Amygdala (tissue), 56 donors: ENCODE measurements around the gene MCRIP1.

Experiments used
- DNase-seq, 56 donors: peaks; one replicate each; lab custom pipeline; 2025; lab: John Stamatoyannopoulos, UW

Gene MCRIP1, protein sequence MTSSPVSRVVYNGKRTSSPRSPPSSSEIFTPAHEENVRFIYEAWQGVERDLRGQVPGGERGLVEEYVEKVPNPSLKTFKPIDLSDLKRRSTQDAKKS

DNA sequence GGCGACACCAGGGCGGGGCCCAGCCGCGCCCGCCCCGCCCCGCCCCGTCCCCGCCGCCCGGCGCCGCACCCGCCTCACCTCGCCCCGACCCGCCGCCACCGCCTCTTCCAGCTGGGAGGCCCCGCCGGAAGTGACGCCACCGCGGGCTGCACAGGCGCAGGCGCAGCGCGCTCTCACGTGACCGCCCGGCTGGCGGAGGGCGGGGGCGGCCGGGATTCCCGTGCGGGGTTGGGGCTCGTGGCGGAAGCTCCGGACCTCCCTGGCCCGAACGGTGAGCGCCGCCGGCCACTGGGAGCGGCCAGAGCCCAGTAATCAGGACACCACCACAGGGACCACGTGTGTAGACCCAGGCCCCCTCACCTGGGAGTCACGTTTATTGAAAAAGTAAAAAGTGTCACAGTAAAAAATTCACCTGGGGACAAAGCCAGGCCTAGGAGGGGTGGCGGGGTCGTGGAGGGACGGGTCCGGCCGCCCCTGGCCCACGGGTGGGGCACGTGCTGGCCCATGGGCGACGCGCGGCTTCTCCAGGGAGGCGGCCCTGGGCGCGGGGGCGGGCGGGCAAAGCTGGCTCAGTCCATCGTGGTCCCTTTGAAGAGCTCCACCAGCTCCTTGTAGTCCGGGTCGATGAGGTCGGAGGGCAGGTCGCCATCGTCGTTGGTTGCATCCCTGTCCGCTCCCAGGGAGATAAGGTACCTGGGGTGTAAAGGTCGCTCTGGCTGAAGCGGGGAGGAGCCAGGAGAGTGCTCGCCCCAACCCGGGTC, at the start of gene MCRIP1:
Gene MCRIP1 (minus strand): TSS at position 132 of the 761 bp plus-strand sequence. CDS start 8,785 bp downstream, outside the sequence.
- DNase-seq: peak in 55 of 56 donors; percentile 27 to 93 (median 80)

DNA sequence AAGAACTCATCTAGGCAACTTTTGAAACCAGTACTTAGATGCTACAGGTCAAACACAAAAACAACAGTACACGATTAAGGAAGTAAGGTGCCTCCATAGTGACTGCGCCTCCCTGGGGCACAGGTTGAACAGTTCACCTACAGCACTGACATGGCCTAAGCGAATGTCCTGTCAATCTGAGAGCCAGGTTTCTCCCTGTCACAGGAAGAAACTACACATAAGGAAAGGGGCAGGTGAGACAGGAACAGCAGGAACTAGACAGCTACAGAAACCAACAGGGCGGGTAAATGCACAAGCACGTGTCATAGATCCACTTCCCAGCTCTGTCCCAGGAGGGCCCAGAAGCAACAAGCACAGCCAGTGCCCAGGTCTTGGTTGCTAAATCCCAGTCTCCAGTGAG, 46.0 kb upstream of the MCRIP1 start:
- DNase-seq: no peak

DNA sequence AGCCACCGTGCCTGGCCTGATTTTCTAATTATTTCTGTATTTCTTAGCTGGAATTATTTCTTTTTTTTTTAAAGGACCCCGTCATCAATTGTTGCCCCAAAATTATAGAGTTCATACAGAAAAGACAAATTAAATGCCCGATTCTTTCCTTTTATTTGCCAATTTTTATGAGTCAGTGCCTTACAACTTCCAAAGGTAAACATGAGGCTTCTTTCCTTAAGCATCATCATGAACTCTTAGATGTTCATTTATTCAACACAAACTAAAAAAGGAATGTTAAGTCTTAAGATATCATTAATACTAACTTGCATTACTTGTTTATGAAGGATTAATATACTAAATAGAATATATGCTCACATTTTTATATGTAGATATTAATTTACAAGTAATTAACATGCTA, 45.2 kb upstream of the MCRIP1 start:
- no peak for DNase-seq

DNA sequence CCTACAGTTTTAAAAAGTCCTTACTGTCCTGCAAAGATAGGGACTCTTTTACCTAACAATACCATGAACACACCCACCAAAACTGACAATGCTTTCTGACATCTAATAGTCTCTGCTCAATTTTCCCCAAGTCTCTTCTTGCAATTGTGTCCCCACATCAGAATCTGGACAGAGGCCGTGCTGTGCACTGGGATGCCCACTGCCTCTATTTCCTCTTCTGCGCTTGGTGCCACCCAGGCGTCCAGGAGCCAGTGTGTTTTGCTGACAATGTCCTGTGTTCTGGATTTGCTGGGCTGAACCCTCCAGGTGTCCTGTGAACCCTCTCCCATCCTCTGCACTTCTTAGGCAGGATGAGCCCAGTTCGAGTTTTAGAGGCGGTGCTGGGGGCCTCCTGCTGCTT, 44.5 kb upstream of the MCRIP1 start:
- DNase-seq: no peak

DNA sequence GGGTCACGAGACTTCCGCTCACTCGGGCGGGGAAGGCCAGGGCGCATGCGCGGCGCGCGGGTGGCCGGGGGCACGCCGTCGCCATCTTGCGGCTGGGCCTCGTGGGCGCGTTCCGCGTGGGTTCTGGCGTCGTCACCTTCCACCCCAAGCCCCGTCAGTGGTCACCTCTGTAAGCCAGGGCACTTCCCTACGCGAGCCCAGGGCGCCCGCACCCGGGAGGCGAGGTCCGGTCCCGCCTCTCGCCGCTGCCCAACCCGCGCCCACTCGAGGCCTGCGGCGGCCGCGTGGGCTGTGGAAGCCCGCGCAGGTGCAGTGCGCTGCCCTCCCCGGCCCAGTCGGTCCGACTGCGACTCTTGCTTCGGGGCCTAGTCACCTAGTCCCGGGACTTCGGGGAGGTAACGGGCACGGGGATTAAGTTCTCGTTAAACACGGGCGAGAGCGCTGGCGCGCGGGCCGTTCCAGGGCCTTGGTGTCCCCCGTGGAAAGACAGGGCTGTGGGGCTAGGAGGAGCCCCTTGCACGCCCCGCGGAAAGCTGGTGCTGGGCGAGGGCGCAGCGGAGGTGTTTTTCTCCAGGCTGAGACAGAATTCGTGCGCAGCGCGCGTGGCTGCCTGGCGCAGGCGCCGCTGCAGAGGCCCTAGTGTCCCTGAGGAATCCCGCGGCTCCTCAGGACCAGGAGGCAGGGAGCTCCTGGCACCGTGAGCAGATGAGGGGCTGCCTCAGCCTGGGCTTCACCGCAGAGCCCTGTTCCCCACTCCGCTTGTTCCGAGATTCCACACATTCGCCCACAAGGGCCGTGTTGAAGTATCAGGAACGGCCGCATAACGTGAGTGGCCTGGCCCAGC, 38.5 kb upstream of the MCRIP1 start:
- DNase-seq: peak in 54 of 56 donors; percentile 30 to 93 (median 82)

DNA sequence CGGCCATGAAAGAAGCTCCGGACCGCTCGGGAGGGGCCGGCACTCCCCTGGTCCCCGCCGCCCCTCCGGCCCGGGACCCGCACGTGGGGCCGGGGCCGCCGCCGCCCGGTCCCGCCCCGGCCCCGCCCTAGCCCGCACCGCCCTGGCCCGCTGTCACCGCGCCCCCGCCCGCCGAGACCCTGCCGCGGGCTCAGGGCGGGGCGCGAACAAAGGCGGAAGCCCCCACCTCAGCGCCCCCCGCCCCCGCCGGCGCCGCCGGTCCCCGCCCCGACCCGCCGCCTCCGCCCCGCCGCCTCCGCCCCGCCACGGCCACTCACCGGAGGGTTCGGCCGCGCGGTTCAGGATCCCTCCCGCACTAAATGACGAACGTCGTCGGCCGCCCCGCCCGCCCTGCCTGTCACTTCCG, 37.9 kb upstream of the MCRIP1 start, which contains the start of gene ARHGDIA:
Gene ARHGDIA (minus strand): TSS at position 357 of the 406 bp plus-strand sequence. CDS start 1,407 bp downstream, outside the sequence.
- DNase-seq: peak in 1 of 56 donors; percentile 88

DNA sequence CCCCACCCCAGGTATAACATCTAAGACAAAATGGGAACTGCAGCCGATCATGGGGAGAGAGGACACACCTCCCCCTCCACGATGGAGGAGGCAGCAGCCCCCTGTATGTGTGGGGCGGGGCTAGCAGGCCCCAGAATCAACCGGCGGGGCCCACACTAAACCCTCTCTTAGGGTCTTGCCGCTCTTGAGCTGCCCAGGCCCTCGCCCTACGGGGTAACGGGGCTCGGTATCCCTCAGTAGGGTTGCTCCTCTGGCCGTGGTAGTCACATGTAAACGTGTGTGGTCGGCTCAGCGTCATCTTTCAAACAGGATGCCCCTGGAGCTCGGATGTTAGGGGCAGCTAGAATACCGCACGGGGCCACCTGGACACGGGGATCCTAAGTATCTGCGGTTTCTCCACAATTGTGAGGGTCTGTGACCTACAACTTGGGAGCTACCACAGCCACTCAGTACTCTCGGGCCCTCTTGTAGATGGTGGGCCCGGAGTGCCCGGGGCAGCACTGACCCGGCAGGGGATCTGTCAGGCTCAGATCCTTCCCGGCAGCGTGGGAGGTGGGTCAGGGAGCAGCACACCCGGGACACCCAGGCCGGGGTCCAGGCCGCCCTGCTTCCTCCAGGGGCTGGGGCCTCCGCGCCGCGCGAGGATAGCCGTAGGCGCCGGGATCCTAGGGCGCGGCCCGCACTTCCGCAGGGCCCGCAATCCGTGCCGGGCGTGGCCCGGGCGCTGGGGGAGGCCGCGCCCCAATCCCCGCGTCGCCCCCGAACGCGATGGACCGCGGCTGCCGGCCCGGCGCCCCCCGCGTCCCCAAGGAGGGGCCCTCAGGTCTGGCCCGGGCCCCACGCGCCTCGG, 37.3 kb upstream of the MCRIP1 start:
- DNase-seq: peak in 1 of 56 donors; percentile 11

DNA sequence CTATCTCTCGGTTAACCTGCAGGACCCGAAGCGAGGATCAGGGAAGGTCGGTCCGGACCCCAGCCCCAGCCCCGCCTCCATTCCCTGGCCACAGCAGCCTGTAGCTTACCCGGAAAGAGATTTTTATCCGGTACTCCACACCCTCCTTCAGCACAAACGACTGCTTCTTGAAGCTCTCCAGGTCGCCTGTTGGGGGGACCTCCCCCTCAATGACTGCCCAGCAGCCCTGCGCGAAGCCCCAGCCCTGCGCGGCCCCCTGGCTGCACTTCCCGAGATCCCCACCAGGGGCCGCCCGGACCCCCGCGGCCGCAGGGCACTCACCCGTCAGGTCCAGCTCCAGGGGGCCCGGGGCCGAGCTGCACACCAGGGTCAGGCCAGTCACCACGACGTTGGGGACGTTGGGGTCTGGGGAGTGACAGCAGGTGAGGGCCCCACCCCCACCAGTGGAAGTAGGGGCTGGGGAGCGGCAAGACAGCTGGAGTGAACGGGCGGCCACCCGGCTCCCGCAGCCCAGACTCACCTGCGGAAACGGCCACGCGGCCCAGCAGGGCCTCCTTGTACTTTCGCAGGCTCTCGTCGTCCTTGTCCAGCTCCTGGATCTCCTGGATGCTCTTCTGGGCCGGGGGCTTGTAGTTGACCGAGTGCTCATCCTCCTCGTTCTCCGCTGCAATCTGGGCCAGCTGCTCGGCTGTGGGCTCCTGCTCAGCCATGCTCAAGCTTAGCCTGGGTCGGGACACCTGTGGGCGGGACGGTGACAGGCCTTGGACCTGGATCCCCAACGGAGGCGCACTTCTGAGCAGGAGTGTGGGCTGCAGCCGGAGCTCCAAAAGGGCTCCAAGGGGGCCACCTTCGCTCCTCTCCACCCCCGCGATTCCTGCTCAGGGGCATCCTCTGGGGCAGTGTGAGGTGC, 36.4 kb upstream of the MCRIP1 start:
- peak in 4 of 56 donors; percentile 8 to 38 (median 17) for DNase-seq

DNA sequence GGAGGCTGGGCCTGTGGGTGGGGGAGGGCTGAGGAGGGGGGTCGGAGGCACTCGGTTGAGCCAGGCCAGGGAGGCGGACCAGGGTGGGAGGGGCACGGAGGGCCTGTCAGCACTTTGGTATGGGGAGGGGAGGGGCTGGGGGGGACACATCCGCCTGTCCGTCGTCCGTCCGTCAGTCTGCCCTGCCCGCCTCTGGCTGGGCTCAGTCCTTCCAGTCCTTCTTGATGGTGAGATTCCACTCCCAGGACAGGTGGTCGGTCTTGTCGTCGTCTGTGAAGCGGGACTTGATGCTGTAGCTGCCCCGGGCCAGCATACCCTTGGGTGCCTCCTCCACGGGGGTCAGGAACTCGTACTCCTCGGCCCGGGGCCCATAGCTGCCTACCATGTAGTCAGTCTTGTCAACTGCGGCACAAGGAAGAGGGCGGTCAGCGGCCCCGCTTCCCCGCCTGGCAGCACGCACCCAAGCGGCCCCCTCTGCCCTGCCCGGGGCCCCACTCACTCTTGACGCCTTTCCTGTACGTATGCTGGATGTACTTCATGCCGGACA, 35.7 kb upstream of the MCRIP1 start:
- no peak for DNase-seq

DNA sequence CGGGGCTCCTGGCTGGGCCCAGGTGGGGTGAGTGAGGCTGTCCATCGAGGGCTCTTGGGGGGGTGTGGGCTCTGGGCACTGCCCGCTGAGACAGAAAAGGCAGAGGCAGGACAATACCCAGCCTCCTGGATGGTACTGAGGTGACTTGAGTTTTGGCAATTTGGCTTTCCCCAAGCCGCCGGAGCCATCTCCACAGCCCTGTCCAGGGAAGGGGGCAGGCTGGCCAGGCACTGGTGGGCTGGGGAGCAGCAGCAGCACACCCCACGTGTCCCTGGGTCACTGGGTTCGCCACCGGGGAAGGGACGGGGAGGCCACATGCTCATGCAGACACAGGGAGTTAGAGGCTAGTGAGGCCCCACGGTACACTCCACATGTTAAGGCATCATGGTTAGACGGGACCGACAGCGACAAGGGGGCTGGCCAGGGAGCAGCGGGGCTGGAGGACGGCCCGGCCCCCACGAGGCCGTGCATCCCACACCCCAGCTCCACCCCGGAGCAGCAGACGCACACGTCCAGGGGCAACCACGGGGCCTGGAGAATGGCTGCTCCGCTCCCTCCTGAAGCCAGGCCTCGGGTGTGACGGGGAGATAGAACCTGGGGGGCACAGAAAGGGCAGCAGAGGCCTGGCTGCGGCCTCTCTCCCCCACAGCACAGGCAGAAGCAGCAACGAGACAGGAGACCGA, 35.0 kb upstream of the MCRIP1 start:
- no peak for DNase-seq

DNA sequence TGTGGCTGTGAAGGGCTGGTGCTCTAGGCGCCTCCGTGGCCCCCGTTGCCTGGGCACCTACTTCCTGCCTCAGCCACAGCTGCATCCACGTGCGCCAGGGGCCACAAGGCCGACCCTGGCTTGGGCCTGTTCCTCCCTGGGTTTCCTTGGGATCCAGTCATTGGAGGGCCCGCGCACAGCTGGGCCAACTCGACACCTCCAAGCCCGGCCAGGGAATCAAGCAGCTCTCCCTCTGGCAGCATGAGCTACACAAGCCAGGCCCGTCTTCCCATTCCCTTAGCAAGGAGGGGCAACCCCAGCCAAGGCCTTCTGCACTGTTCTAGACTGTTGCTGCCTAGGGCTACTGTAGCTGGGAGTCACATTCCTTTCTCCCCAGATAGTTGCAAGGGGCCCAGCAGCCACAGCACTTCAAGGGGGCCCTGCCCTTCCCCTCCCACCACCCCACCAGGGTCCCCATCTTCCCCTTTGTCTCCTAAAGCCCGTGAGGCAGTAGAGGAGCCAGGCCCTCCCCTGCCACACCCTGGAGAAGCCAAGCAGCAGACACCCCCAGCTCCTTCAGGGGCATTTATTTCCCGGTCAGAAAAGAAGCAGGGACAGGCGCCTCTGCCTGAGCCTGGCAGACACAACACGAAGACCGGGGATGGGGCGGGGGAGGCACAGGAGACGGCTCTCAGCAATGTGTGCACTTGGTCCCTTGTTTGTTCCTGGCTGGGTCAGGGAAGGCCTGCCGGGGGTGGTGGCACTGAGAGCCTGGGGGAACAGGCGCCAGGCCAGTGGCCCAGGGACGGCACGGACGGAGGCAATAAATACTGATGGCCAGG, 34.3 kb upstream of the MCRIP1 start:
- peak in 1 of 56 donors; percentile 14 for DNase-seq

DNA sequence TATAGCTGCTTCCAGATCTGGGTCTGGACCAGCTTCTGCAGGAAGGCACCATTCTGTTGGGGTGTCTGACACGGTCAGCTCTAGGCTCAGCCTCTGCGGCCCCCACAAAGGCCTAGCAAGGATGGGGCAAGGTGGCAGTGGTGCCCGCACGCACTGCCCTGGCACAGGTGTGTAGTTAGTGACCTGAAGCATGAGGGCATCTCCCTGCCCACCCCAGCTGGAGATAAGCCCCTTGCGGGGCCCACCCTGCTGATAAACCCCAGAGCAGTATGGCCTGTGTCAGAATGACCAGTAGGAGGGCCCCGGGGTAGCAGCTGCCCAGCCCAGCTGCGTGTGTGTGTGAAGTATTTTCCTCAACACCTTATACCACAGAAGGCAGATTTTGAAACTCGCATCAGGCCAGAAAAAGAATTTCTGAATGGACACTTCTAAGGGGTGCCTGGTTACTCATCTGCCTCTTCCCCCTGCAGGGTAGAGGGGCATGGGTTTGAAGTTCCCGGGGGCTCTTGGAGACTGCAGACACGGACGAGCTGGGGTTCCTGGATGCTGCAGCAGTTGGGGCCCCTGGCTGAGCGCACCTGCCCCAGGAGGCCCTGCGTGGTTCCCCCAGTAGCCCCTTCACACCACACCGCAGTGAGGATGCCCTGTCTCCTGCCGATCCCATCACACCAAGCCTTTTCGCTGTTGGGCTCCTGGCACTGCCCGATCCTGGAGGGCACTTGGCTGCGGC, 33.5 kb upstream of the MCRIP1 start:
- DNase-seq: no peak

DNA sequence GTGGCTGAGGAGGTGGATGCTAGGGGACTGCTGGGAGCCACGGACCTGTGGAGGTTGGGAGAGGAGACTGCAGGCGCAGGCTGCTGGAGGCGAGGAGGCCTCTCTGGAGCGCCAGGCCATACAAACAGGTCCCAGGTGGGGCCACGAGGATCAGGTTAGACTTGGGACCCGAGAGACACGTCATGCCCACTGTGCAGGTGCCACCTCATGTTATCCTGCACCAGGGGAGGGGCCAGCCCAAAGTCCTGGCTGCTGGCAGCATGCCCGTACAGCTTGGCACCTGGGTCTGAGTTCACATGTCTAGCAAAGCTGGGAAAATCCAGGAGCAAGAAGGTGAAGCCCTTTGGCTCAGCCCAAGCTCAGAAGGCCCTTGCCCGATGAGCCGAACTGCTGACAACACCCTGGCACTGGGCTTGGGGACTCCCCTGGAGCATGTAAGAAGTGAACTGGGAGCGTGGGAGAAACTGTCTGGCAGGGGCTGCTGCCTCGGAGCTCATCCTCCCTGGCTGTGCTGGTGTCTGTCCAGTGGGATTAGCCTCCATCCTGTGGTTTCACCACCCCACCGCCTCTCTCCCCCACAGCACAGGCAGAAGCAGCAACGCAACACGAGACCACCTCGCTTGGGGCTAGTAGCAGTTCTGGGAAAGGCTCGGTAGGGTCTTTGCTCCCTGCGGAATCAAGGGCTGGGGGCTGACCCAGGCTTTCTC, 32.8 kb upstream of the MCRIP1 start:
- DNase-seq: no peak

DNA sequence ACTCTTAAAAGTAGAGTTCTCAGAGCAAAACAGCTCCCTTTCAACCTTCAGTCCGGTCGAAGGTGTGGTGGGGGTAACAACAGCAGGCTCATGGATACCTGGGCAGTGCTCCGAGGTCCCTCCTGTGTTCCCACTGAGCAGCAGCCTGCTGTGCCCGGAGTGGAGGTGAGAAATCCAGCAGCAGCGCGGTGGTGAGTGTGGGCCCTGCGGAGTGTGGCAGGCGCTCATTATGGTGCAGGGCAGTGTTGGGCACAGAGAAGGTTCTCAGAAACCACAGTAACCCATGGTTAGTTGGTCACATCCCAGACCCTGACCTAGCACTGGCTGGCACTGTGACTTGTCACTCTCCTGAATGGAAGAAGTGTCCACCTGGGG, 32.3 kb upstream of the MCRIP1 start:
- DNase-seq: no peak

DNA sequence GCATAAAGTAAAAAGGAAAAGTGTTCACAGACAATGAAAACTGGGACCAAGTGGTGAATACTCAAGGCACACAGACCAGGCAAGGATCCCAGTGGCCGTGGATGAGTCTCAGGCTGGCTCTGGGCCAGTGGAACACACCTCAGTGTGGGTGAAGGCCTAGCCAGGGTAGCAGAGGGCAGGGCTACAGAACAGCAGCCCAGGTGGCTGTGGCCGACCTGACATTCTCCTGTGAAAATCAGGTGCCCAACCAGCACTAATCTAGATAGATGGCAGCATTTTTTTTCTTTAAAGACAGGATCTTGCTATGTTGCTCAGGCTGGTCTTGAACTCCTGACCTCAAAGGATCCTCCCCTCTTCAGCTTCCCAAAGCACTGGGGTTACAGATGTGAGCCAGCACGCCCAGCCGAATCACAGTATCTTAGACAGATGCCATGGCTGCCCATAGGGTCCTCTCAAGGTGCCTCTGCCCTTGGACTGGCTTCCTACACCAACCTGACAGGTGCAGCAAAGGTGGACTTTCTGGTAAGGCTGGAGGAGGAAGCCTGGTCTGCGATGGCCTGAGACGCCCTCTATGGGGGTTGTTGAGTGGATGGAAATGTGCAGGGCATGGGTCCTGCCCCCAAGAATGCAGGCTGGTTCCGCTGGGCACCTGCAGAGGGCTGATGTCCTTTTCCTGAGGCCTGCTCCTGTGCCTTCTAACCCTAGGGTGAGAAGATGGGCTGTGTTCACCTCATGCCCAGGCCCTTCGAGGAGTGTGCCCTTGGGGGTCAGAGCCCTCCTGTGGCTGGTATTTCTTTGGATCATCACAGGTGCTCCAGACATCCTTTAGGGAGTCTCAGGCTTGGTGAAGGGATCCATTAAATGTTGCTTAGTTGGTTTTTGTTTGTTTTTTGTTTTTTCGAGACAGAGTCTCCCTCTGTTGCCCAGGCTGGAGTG, 31.0 kb upstream of the MCRIP1 start:
- DNase-seq: no peak
